ENCODE data around the gene HES6.

DNA sequence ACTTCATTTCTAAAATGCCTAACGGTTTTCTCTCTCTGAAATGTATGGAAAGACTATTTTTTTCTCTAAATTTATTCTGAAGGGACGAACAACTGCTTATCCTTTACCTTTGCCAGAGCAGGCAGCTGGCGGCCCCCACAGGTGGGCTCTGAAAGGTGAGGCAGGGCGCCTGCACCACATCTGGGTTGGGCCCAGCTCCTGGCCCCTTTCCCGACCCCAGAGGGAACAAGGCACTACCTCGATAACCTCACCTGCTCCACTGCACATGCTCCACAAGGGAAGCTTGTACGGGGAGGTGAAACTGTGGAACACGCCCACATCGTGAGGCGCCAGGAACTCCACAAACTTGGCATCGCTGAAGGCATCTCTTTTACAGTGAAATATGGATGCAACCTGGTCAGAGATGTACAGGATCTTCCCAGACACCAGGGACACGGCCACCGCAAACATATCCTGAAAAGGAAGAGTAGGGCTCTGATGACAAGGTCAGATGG is 31.3 kb upstream of the HES6 start:
- TF ChIP-seq, protein P1, sequence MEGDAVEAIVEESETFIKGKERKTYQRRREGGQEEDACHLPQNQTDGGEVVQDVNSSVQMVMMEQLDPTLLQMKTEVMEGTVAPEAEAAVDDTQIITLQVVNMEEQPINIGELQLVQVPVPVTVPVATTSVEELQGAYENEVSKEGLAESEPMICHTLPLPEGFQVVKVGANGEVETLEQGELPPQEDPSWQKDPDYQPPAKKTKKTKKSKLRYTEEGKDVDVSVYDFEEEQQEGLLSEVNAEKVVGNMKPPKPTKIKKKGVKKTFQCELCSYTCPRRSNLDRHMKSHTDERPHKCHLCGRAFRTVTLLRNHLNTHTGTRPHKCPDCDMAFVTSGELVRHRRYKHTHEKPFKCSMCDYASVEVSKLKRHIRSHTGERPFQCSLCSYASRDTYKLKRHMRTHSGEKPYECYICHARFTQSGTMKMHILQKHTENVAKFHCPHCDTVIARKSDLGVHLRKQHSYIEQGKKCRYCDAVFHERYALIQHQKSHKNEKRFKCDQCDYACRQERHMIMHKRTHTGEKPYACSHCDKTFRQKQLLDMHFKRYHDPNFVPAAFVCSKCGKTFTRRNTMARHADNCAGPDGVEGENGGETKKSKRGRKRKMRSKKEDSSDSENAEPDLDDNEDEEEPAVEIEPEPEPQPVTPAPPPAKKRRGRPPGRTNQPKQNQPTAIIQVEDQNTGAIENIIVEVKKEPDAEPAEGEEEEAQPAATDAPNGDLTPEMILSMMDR (IDR thresholded peaks at IDR 0.05; ENCODE audit: poor library complexity) = no peak
- no peak for TF ChIP-seq EZH2 (IDR thresholded peaks at IDR 0.05; ENCODE audit: borderline replicate concordance)

All from hepatocyte (in vitro differentiated cells).